ENCODE data around the gene KRT3.

The KRT3 gene
- total RNA-seq: 0 reads per million in 3 experiments

GRCh38 chr12:52795694-52796428 is at the start of gene KRT3:
Gene KRT3 (minus strand): TSS chr12:52796117. CDS start chr12:52796042, 75 bp downstream.
- DNase-seq: no peak

DNA sequence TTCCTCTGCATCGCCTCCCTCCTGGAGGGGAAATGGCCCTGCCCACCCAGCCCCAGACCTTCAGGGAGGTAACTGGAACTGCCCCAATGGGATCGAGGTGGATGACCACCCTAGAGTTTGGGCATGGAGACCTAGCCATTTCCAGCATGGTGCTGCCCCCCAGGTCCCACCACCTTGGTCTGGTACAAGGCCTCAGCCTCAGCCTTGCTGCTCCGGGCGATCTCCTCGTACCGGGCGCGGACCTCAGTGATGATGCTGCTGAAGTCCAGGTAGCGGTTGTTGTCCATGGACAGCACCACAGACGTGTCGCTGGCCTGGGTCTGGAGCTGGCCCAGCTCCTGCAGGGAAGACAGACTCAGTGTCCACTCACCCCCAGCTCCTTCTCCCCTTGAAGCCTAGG is 48.5 kb upstream of the KRT3 start:
- no peak for DNase-seq

DNA sequence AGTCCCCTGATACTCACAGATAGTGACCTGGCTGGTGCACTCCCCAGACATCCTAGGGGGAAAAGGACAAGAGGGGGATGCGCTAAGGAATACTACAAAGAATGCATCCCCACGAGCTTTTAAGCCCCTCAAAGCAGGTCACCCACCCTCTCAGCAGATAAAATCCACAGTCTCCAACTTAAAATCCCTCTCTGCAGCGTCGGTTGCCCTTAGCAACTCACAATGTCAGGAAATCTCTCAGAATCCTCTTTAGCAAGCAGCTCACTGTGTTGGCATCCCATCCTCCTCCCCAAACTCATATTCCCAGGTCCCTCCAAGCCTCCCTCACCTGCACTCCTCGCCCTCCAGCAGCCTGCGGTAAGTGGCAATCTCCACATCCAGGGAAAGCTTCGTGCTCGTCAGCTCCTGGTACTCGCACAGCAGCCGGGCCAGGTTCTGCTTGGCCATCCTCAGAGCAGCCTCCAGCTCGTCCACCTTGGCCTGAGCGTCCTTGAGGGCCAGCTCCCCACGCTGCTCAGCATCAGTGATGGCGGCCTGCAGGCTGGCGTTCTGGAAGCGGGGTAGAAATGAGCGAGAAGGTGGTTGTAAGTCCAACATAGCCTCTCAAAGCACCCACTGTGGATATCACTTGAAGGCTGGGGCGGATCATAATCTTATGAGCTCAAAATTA is 43.7 kb upstream of the KRT3 start:
- no peak for DNase-seq

GRCh38 chr12:52838609-52839435 is 42.9 kb upstream of the KRT3 start:
- no peak for DNase-seq

DNA sequence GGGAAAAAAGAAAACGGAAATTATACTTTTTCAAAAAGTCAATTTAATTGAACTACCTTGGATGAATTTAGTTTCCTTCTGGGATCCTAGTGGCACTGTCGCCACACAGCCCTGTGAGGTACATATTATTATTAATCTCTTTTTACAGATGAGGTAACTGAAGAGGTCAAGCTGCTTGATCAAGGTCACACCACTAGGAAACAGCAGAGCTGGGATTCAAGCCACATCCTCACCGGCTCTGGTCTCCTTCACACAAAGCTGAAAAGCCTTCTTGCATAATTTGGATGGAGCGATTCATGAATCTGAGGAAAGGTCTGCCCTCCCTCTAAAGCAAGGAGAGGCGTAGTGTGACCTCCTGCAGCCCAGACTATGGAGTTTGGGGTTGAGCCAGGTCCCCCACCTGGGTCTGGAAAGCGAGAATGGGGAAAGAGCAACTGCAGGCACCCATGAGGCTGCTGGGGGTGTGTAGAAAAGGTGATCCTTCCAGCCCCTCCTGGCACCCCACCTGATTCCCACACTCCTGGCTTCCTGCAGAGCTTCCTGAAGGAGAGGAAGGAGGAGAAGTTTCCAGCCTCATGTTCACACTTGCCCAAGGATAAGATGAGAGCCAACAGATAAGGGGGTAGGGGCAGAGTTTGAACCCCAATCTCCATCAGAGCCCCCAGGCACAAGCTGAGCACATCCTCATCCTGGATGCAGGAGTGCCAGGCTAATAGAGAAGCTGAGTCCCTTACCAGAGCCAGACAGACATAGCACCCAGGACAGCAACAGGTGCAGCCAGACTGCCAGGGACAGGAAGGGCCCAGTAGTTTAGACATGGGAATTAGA is 42.1 kb upstream of the KRT3 start:
- DNase-seq: no peak

GRCh38 chr12:52837413-52837741 is 41.5 kb upstream of the KRT3 start:
- no peak for DNase-seq

DNA sequence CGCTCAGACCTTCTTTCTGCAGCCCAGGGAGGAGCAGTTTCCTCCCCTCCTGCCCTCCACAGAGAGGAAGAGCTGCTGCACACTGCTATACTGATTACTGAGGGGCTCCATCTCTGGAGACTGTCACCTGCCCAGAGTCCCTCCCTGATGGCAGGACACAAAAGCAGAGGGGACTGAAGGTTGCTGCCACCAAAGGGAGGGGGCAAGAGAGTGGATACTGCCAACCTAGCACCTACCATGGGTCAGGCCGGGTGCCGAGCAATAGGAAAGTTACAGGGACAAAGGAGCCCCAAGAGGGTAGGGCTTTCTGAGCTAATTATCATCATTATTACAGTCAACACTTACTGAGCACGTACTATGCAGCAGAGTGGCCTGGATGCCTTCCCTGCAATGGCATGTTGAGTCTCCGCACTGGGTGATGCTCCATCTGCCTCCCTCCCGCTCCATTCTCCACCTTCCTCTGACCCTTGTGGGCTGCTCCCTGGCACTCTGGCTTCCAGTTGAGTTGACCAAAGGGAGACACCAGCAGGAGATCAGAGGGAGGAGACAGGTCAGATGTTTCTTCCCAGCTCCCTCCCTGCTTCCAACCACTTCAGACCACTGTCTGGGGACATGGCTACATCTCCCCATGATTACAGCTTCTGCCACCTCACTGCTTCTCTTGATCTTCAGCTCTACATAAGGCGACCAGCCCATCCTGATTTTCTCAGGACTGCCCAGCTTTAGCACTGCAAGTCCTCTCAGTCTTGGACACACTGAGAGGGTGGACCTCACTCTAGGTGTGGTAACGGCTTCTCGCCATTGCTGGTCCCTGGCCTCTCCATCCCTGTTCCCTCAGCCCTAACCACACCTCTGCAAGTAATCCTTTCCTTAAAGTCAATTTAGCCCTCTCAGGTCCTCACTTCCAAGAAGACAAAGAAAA is 40.8 kb upstream of the KRT3 start:
- no peak for DNase-seq

- no peak for DNase-seq
These were observed 40.1 kb upstream of the KRT3 start for GRCh38 chr12:52836042-52836466.

DNA sequence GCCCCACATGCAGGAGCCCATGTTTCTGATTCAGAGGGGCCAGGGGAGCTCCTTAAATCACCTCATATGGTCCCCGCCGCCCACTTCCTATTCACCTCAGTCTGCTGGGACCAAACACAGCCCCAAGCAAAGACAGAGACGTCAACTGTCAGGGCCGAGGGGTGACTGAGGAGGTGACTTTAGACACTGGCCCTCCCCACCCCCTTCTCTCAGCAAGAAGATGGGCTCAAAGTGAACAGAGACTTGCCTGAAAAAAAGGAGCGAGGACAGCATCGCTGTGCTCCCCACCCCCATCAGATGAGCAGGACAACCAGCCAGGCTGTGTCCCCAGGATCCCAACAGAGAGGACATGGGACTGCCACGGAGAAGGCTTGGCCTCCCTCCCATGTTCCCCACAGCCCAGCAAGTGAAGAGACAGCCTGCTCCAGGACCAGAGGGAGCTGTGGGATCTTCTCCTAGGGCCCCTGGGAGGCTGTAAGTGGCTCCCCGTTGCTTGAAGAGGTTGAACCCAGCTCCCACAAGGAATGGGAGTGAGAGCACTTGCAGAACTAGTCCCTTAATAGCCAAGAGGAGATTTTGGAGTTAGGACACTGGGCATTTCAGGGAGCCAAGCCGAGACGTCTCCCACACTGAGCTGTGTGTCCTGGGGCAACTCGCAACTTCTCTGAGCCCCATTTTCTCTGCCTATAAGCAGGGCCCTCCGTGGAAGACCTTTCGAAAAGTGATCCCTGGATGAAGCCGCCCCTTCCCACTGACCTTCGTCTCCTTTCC is 39.5 kb upstream of the KRT3 start:
- DNase-seq: no peak

GRCh38 chr12:52834727-52835001 is 38.7 kb upstream of the KRT3 start:
- DNase-seq: no peak

- no peak for DNase-seq
These were observed 38.2 kb upstream of the KRT3 start, which contains the start of gene KRT79 for GRCh38 chr12:52833922-52834726. Gene KRT79 (minus strand): TSS chr12:52834311. CDS start chr12:52834260, 51 bp downstream.

DNA sequence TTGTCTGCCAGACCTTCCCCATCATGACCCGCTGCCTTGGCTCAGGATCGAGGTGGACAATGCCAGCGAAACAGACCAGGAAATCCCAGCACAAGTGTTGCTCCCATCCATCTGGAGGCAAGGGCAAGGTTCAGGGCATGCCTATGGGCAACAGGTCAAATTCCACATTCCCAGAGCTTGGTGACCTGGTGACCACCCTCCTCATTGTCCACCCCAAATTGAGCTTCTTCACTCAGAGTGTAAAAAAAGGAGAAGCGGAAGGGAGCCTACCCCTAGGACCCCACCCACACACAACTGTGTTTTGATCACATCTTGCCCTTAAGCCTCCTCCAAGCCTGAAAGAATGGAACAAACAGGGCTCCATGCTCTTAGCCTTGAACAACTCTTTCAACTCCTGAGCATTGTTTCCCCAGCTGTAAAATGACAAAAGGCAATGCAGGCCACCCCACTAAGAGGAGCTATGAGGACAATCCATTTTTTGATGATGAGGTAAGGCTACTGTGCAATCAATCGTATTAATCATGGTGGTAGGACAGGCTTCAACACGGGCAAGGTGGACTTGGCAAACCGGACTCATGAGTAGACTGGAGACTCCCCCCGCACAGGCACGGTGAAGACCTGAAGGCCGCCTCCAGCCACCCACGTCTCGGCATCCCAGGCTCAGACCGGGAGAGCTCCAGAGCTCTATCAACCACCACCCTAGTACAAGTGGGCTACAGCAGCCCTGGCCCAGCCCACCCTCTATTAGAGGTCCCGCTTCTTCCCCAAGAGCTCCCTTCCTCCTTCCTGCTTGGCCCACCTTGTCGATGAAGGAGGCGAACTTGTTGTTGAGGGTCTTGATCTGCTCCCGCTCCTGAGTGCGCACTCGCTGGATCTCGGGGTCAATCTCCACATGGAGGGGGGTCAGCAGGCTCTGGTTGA is 37.3 kb upstream of the KRT3 start:
- no peak for DNase-seq

GRCh38 chr12:52832451-52832850 is 36.5 kb upstream of the KRT3 start:
- no peak for DNase-seq

- no peak for DNase-seq
These were observed 35.3 kb upstream of the KRT3 start for GRCh38 chr12:52831251-52831650.

GRCh38 chr12:52829986-52830770 is 34.3 kb upstream of the KRT3 start:
- no peak for DNase-seq

- no peak for DNase-seq
These were observed 32.7 kb upstream of the KRT3 start for GRCh38 chr12:52828591-52829021.

DNA sequence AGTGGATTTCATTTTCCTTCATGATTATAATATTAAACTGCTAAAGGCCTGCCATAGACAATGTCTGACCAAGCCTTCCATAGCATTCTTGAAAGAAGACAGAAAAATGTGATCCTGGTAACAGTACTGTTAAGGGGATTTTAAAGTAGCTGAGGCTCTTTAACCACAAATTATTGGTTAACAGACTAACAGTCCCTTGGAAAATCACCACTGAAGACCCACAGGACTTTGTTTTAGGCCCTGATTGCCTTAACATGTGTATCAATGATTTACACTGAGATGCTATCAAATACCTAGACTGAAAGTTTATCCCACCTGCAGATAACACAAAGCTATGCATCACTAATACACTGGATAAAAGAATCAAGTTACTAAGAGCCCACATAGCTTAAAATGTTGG is 32.2 kb upstream of the KRT3 start:
- no peak for DNase-seq

GRCh38 chr12:52827499-52828090 is 31.7 kb upstream of the KRT3 start:
- no peak for DNase-seq
